DOHH2 (cell line): ENCODE measurements around the gene NAA11.

Source experiments
- EZH2phosphoT487 ChIP-seq: fragments of 200-600 bp; sonication (generic); IDR thresholded peaks from 2 replicates; pipeline ENCODE4 v1.6.1; 2017; ENCODE audit warnings: borderline replicate concordance, mild to moderate bottlenecking, antibody characterized with exemption, low read length, moderate library complexity, mixed read lengths
- TF ChIP-seq, protein P1 (sequence below): fragments of 200-600 bp; sonication (generic); IDR thresholded peaks from one replicate; pipeline ENCODE4 v1.5.1; 2014; ENCODE audit warnings: antibody characterized with exemption, mild to moderate bottlenecking, low read depth, low read length; ENCODE audit not compliant: poor library complexity, severe bottlenecking

DNA sequence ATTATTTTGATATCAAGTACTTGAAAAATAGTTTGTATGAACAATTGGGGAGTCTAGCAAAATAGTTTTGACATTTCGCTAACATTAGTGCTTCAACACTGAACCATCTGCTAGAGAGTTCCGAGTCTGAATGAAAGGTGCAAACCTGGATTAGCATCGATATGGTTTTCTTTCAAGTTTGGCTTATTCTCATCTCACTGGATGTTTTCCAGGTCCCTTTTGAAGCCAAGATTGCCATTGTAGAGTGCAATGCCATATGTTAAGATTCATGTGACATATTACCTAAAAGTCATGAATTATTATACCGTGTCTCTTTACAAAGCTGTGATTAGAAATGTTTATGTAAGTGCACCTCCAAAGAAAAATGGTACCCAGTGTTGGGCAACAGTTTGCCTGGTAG lies 36.8 kb upstream of the NAA11 start:
- TF ChIP-seq, protein P1, sequence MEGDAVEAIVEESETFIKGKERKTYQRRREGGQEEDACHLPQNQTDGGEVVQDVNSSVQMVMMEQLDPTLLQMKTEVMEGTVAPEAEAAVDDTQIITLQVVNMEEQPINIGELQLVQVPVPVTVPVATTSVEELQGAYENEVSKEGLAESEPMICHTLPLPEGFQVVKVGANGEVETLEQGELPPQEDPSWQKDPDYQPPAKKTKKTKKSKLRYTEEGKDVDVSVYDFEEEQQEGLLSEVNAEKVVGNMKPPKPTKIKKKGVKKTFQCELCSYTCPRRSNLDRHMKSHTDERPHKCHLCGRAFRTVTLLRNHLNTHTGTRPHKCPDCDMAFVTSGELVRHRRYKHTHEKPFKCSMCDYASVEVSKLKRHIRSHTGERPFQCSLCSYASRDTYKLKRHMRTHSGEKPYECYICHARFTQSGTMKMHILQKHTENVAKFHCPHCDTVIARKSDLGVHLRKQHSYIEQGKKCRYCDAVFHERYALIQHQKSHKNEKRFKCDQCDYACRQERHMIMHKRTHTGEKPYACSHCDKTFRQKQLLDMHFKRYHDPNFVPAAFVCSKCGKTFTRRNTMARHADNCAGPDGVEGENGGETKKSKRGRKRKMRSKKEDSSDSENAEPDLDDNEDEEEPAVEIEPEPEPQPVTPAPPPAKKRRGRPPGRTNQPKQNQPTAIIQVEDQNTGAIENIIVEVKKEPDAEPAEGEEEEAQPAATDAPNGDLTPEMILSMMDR, result no peak
- no peak for TF ChIP-seq EZH2phosphoT487
